ENCODE results near the gene SLC17A6. TPM values are rescaled to one million over a fixed set of nuclear protein-coding genes. Genes with fewer than 3 reads are reported as not detected.

SLC17A6 gene
- total RNA-seq, 1 experiment from 2014 or later = not detected

DNA sequence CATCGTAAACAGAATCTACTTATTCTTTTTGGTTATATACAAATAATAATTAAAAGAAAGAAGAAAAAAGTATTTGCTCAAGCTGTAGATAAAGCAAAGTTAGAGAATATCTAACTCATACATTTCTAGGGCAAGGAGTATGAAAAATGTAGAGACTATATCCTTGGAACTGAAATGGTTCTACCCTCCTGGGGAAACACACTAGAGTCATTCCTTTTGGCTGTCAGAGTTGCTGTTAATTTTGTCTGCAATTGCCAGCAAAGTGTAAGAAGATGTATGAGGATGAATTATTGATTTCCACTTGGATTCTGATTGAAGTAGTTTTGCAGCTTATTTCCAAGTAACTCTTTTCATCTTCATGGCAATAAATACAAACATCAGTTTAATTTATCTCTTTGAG, 69.1 kb downstream of the SLC17A6 start:
- H2AFZ ChIP-seq (ENCODE audit: low read depth, low read length, poor library complexity, severe bottlenecking) = no peak overlapping the region
- H3K4me1 ChIP-seq (ENCODE audit: control insufficient read depth in 1 of 2, insufficient read depth in 2 of 2, low read length in 2 of 2) = no peaks in the 10 kb centered on the region
- no peak overlapping the region for H3K4me3 ChIP-seq (replicated peaks in 1 of 2; ENCODE audit: low read depth in 1 of 2, low read length in 2 of 2)
- no peak for DNase-seq (ENCODE audit: low read depth, low spot score)
- TF ChIP-seq JUND (IDR thresholded peaks at IDR 0.05) (no peak), ZFX (IDR thresholded peaks at IDR 0.05) (no peak), EGR1 (IDR thresholded peaks at IDR 0.05; ENCODE audit: low read depth) (no peak), POLR2AphosphoS5 (IDR thresholded peaks at IDR 0.05; ENCODE audit: low read depth, low read length) (no peak), FOSL1 (IDR thresholded peaks at IDR 0.05; ENCODE audit: low read depth) (no peak), EZH2 (IDR thresholded peaks at IDR 0.05) (no peak), ELF1 (IDR thresholded peaks at IDR 0.05; ENCODE audit: borderline replicate concordance, low read depth) (no peak), CEBPB (IDR thresholded peaks at IDR 0.05; ENCODE audit: low read depth) (no peak), SRF (IDR thresholded peaks at IDR 0.05; ENCODE audit: low read depth) (no peak), CBX3 (IDR thresholded peaks at IDR 0.05; ENCODE audit: low read depth) (no peak), SIN3A (IDR thresholded peaks at IDR 0.05; ENCODE audit: low read depth) (no peak), SP1 (IDR thresholded peaks at IDR 0.05; ENCODE audit: low read depth) (no peak)
- TF ChIP-seq, protein P1, sequence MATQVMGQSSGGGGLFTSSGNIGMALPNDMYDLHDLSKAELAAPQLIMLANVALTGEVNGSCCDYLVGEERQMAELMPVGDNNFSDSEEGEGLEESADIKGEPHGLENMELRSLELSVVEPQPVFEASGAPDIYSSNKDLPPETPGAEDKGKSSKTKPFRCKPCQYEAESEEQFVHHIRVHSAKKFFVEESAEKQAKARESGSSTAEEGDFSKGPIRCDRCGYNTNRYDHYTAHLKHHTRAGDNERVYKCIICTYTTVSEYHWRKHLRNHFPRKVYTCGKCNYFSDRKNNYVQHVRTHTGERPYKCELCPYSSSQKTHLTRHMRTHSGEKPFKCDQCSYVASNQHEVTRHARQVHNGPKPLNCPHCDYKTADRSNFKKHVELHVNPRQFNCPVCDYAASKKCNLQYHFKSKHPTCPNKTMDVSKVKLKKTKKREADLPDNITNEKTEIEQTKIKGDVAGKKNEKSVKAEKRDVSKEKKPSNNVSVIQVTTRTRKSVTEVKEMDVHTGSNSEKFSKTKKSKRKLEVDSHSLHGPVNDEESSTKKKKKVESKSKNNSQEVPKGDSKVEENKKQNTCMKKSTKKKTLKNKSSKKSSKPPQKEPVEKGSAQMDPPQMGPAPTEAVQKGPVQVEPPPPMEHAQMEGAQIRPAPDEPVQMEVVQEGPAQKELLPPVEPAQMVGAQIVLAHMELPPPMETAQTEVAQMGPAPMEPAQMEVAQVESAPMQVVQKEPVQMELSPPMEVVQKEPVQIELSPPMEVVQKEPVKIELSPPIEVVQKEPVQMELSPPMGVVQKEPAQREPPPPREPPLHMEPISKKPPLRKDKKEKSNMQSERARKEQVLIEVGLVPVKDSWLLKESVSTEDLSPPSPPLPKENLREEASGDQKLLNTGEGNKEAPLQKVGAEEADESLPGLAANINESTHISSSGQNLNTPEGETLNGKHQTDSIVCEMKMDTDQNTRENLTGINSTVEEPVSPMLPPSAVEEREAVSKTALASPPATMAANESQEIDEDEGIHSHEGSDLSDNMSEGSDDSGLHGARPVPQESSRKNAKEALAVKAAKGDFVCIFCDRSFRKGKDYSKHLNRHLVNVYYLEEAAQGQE (IDR thresholded peaks at IDR 0.05; ENCODE audit: low read depth) = no peak
- TF ChIP-seq, protein P2, sequence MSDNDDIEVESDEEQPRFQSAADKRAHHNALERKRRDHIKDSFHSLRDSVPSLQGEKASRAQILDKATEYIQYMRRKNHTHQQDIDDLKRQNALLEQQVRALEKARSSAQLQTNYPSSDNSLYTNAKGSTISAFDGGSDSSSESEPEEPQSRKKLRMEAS (IDR thresholded peaks at IDR 0.05) = no peak
- TF ChIP-seq, protein P3, sequence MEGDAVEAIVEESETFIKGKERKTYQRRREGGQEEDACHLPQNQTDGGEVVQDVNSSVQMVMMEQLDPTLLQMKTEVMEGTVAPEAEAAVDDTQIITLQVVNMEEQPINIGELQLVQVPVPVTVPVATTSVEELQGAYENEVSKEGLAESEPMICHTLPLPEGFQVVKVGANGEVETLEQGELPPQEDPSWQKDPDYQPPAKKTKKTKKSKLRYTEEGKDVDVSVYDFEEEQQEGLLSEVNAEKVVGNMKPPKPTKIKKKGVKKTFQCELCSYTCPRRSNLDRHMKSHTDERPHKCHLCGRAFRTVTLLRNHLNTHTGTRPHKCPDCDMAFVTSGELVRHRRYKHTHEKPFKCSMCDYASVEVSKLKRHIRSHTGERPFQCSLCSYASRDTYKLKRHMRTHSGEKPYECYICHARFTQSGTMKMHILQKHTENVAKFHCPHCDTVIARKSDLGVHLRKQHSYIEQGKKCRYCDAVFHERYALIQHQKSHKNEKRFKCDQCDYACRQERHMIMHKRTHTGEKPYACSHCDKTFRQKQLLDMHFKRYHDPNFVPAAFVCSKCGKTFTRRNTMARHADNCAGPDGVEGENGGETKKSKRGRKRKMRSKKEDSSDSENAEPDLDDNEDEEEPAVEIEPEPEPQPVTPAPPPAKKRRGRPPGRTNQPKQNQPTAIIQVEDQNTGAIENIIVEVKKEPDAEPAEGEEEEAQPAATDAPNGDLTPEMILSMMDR (IDR thresholded peaks at IDR 0.05 in 2 of 3, conservative IDR thresholded peaks at IDR 0.05 in 1 of 3; ENCODE audit: borderline replicate concordance in 1 of 3, insufficient read depth in 1 of 3, low read depth in 2 of 3, low read length in 2 of 3) = no peak
- ChIA-PET CTCF (no interaction called here), RAD21 (ENCODE audit: low non-redundant PET in 1 of 2, low total read pairs in 2 of 2, uncharacterized antibody in 2 of 2, unreplicated experiment in 2 of 2) (no interaction called here), POLR2A (no interaction called here)
- no peaks in the 10 kb centered on the region for H3K36me3 ChIP-seq (ENCODE audit: control insufficient read depth in 1 of 2, insufficient read depth in 2 of 2, low read length in 2 of 2)
- no peak overlapping the region for H3K4me2 ChIP-seq (ENCODE audit: low read length)
- intact Hi-C loops (cut with micrococcal nuclease) = no loop called here
- H3K27me3 ChIP-seq (ENCODE audit: insufficient read depth, low read length) = no peaks in the 10 kb centered on the region
- H3K9me3 ChIP-seq (ENCODE audit: control insufficient read depth in 1 of 2, insufficient read depth in 1 of 2, low read depth in 1 of 2, low read length in 2 of 2) = no peaks in the 10 kb centered on the region
- no peaks in the 10 kb centered on the region for H3K79me2 ChIP-seq (ENCODE audit: insufficient read depth, low read length)
- H3K9ac ChIP-seq (ENCODE audit: low read length) = no peak overlapping the region
- H4K20me1 ChIP-seq (ENCODE audit: insufficient read depth) = no peaks in the 10 kb centered on the region
- no peak for ATAC-seq
- BruUV-seq (replicated peaks) = no TSS peak
- no peaks in the 10 kb centered on the region for H3K9me2 ChIP-seq (ENCODE audit: insufficient read depth)
- H3K27ac ChIP-seq (ENCODE audit: low read depth, low read length) = no peak overlapping the region

All from HCT116 (cell line).